ENCODE data around the gene SATB1. TPM values are rescaled to one million over a fixed set of nuclear protein-coding genes. Genes with fewer than 3 reads are reported as not detected.

Gene SATB1
- total and polyA plus RNA-seq, 11 donors, result 16.5 to 63.4 (median 41.3) TPM

GRCh38 chr3:18370672-18371071 lies 54.5 kb downstream of the SATB1 start:
- H3K9me3 ChIP-seq, result no peaks in the 10 kb centered on the region
- no peaks in the 10 kb centered on the region for H3K4me1 ChIP-seq
- intact Hi-C loops (cut with DNase I), result no loop called here
- DNase-seq (no peak), ATAC-seq (no peak)
- no peak overlapping the region for H3K27ac ChIP-seq
- no peaks in the 10 kb centered on the region for H3K27me3 ChIP-seq
- peaks cover 0 to 69% (median 18%) of the 10 kb centered on the region in 9 donors for H3K36me3 ChIP-seq
- TF ChIP-seq POLR2A (IDR thresholded peaks at IDR 0.05), result no peak
- no peak for TF ChIP-seq CTCF (IDR thresholded peaks at IDR 0.05)
- 93 to 97% (median 95%) methylated on average over 7 of the region's 7 CpGs for WGBS, 4 donors
- H3K4me3 ChIP-seq, result no peak overlapping the region

- no peaks in the 10 kb centered on the region for H3K27me3 ChIP-seq
- H3K9me3 ChIP-seq, result no peaks in the 10 kb centered on the region
- ATAC-seq, result no peak
- H3K36me3 ChIP-seq, result peaks cover 0 to 67% (median 14%) of the 10 kb centered on the region in 9 donors
- 87 to 92% (median 90%) methylated on average over 13 of the region's 13 CpGs for WGBS, 4 donors
- intact Hi-C loops (cut with DNase I), result no loop called here
- DNase-seq, result no peak
- H3K27ac ChIP-seq, result no peak overlapping the region
- TF ChIP-seq CTCF (IDR thresholded peaks at IDR 0.05) (no peak), POLR2A (IDR thresholded peaks at IDR 0.05) (no peak)
- no peaks in the 10 kb centered on the region for H3K4me1 ChIP-seq
- H3K4me3 ChIP-seq, result no peak overlapping the region
These were observed 55.5 kb downstream of the SATB1 start for GRCh38 chr3:18369551-18370185.

- TF ChIP-seq POLR2A (IDR thresholded peaks at IDR 0.05), result no peak
- no peak for TF ChIP-seq CTCF (IDR thresholded peaks at IDR 0.05)
- intact Hi-C loops (cut with DNase I), result no loop called here
- Histone ChIP-seq H3K27ac (no peak overlapping the region), H3K27me3 (no peaks in the 10 kb centered on the region), H3K4me1 (no peaks in the 10 kb centered on the region), H3K9me3 (no peaks in the 10 kb centered on the region), H3K4me3 (no peak overlapping the region), H3K36me3 (peaks cover 0 to 51% (median 8%) of the 10 kb centered on the region in 9 donors)
- WGBS, 4 donors, result 88 to 96% (median 93%) methylated on average over 3 of the region's 3 CpGs
- ATAC-seq (no peak), DNase-seq (no peak)
These were observed 58.9 kb downstream of the SATB1 start for GRCh38 chr3:18366258-18366657.

- no peaks in the 10 kb centered on the region for H3K4me1 ChIP-seq
- DNase-seq (no peak), ATAC-seq (no peak)
- WGBS, 4 donors, result 94 to 99% (median 97%) methylated on average over 2 of the region's 2 CpGs
- no peak for TF ChIP-seq CTCF (IDR thresholded peaks at IDR 0.05)
- TF ChIP-seq POLR2A (IDR thresholded peaks at IDR 0.05), result no peak
- H3K9me3 ChIP-seq, result no peaks in the 10 kb centered on the region
- peaks cover 0 to 50% (median 4%) of the 10 kb centered on the region in 9 donors for H3K36me3 ChIP-seq
- no peak overlapping the region for H3K4me3 ChIP-seq
- H3K27me3 ChIP-seq, result no peaks in the 10 kb centered on the region
- H3K27ac ChIP-seq, result no peak overlapping the region
- intact Hi-C loops (cut with DNase I), result no loop called here
These were observed 61.8 kb downstream of the SATB1 start for GRCh38 chr3:18363338-18363737.
